GM21390 (cell line): Measurements from ENCODE around the gene ENPP4.
A peak's percentile ranks its signal among the peaks of the same experiment; 100 is the strongest.
"Not testable (repeated sequence)": the region's sequence is repeated elsewhere in the genome, so short reads cannot be mapped to it uniquely, and the experiment has no call there.

Experiments
- ATAC-seq: cut with Tn5 transposase; IDR thresholded peaks from one replicate; pipeline ENCODE4 v1.9.1; 2021; ENCODE audit not compliant: unreplicated experiment

ENPP4 gene, protein sequence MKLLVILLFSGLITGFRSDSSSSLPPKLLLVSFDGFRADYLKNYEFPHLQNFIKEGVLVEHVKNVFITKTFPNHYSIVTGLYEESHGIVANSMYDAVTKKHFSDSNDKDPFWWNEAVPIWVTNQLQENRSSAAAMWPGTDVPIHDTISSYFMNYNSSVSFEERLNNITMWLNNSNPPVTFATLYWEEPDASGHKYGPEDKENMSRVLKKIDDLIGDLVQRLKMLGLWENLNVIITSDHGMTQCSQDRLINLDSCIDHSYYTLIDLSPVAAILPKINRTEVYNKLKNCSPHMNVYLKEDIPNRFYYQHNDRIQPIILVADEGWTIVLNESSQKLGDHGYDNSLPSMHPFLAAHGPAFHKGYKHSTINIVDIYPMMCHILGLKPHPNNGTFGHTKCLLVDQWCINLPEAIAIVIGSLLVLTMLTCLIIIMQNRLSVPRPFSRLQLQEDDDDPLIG

DNA sequence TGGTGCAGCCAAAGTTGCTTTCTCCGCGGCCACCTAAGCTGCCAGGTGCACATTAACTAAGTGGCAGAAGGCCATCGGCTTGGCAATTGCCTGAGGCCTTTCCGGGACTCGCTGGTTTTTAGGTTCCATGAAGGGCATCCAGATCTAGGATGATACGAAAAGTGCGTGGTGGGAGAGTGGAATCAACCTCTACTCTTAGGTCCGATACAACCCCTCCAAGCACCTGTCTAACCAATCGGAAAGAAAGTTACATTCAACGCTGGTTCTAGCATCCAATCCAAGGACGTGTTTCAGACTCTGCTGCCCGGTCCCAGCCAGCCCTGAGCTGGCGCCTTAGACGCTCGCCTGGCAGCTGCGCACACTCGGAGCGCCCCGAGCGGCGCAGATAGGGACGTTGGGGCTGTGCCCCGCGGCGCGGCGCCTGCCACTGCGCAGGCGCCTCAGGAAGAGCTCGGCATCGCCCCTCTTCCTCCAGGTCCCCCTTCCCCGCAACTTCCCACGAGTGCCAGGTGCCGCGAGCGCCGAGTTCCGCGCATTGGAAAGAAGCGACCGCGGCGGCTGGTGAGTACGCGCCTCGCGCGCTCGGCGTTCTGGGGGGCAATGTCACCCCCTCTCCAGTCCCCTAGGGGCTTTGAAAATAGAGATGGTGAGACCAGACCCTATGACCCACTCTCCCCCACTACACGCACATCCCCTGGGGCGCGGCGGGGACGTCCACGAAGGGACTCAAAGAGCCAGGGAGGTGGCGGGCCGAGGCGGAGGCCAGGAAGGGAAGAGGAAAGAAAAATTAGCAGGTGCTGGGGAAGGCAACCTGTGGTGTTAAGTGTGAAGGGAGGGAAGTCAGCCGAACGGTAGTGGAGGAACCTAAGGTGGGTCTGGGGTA, at the start of gene ENPP4:
Gene ENPP4, plus strand, starts transcription at position 361 of the 883 bp plus-strand sequence. CDS start 9,595 bp downstream, outside the sequence.
- ATAC-seq = peak; percentile 97

DNA sequence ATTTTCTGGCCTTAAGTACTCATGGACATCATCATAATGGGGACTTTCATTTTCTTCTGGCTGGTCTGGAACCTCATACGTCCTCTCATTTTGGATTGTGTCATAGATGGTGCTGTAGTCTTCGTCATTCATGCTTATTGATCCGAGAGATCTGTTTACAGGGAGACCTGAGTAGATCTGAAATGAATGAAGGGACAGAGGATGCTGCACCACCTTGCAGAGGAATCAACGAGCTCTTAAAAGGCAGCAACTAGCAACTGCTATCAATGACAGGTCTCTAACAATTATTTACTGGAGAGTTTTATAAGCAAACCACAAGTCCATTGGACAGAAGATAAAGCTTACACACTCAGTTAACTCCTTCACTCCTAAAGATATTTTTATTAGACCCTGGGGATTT, 49.7 kb upstream of the ENPP4 start:
- ATAC-seq = no peak

DNA sequence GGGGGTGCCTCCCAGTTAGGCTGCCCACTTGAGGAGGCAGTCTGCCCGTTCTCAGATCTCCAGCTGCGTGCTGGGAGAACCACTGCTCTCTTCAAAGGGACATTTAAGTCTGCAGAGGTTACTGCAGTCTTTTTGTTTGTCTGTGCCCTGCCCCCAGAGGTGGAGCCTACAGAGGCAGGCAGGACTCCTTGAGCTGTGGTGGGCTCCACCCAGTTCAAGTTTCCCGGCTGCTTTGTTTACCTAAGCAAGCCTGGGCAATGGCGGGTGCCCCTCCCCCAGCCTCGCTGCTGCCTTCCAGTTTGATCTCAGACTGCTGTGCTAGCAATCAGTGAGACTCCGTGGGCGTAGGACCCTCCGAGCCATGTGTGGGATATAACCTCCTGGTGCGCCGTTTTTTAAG, 44.1 kb upstream of the ENPP4 start:
- ATAC-seq = not testable (repeated sequence)

DNA sequence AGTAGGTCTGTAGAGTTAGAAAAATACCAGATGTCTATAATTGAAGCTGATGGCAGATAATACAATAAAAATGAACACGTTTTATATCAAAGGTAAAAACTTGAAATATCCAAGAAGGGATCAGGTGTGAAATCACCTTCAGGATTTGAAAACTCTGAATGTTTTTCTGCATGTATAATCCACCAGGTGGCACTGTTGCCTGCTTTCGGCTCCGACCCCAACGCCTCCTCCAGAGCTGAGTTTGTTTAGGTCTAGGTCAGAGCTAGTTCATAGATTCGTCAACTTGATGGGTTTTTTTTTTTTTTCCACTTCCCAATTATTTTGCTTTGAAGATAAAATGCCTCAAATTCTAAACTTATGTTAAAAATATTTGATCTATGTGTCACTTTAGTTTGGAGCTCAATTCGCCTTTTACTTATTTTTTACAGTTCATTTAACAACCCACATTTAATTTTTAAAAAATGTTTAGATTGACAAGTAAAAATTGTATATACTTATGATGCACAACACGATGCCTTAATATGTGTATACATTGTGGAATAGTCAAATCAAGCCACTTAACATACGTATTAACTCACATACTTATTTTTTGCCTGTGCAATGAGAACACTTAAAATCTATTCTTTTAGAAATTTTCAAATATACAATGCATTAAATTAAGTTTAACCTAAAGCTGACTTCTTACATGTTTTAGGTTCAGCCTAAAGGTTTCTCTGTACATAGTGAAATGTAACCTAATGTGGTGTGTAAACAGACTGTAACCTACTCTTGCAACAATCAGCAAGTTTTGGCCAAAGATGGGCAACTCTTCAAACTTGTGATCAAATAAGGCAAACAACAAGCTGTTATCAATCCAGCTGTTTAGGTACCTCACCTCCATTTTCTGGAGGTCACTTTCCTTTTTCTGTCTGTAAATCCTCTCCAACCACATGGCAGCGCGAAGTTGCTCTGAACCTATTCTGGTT, 39.4 kb upstream of the ENPP4 start:
- ATAC-seq = peak; percentile 72

DNA sequence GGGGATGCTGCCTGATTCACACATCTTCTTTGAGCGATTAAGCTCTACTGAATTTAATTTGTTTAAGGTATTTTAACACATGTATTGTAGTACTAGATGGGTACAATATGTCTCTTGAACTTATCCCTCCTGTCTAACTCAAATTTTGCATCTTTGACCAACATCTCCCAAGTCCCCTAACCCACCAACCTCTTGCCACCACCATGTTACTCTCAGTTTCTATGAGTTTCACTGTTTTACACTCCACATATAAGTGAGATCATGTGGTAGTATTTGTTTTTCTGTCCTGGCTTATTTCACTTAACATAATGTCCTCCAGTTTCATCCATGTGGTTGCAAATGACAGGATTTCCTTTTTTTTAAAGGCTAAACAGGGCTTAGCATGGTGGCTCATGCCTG, 38.7 kb upstream of the ENPP4 start:
- no peak for ATAC-seq

DNA sequence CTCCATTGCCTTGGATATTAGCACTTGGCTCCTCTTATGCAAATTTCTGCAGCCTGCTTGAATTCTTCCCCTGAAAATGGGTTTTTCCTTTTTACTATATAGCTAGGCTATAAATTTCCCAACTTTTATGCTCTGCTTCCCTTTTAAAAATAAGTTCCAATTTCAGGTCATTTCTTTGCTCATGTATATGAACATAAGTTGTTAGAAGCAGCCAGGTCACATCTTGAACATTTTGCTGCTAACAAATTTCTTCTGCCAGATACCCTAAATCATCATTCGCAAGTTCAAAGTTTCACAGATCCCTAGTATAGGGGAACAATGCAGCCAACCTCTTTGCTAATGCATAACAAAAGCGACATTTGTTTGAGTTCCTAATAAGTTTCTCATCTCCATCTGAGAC, 34.5 kb upstream of the ENPP4 start:
- no peak for ATAC-seq

DNA sequence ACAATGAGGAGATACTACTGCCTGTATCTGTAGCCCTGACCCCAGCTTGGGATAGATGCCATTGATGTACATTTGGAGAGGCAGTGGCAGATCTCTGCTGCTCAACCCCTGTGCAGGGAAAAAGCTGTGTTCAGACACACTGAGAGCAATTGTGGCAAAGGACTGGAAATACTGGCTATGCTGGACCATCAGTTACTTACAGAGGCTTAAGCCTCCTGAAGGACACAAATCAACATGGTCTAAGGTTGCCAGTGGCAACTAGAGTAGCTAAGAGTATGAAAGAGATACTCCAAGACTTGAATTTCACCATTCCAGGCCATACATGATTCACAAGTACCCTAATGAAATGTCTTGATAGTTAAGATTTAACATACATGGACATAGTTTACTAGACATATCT, 32.4 kb upstream of the ENPP4 start:
- ATAC-seq = no peak

DNA sequence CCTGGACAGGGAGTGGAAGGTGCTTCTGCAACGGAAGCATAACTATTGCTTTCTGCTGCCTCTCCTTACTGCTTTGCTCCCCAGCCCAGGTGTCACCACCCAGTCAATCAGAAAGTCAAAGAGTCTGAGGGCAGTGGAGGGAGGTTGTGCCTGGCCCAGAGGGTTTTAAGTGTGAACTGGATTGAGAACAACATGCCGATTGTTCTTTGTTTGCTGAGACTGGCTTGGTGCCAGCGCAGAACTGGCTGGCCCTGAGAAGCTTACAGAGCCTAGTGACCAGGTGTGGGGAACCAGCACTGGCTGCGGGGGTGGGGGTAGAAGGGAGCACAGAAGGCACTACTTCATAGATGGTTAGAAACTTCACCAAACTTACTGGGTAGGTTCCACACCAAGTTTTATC, 31.1 kb upstream of the ENPP4 start:
- ATAC-seq = no peak

DNA sequence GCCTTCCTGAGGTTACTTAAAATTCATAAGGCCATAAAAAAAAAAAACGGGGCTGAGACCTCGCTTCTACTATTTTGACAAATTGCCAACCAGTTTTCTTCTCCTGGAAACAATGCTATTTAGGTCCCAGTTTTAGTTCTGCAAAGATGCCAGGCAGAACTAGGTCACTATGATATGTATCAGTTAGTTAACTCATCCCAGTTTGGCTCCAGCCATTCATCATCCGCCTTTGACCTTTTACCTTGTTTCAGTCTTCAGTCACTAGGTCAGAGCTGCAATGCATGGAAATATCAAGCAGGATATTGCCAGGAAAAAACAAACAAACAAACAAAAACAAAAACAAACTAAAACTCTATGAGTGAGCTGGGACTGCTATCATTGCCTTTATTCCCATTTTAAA, 29.8 kb upstream of the ENPP4 start:
- no peak for ATAC-seq

DNA sequence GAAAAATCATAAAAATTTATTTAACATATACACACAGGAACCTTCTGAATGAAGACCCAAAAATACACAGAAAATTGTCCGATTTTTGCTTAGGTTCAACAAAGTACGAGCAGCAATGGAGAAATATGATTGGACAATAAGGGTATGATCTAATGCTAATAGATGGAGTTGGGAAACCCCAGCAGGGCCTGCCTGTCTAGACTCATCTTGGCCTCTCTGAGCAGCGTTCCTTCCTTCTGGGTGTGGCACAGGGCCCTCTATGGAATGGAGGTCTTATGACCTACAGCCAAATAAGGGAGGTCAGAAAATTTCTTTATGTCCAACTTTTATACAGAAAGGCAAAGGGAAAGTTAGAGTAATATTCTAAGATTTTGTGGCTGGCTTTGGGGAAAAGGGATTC, 27.7 kb upstream of the ENPP4 start:
- no peak for ATAC-seq

DNA sequence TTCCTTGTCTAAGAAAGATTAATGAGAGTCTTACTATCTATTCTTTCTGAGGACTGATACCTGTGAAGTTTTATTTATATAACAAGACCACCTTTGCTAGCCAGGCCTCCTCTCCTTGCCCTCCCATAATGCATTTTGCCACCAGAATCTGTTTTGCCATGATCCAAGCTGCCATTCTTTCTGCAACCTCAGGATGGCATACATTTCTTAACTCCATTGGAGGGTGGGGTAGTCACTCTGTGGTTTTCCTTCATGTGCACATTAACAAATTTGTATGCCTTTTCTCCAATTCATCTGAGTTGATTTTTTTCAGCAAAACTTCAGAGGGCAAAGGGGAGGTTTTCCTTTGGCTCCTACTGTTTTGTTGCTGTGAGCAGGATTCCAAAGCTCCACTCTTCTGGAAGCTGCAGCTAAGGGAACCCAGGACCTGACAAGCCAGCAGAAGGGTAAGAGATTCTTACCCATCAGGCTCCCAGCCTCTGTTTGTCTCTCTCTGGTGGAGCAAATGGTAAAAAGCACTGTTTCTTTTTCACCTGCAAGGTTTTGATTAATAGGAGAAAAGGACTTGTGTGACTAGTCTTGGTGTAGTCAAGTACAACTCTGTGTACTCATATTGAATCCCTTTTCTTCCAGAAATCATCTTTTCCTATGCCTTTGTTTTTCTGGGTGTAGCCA, 26.2 kb upstream of the ENPP4 start:
- peak; percentile 26 for ATAC-seq

DNA sequence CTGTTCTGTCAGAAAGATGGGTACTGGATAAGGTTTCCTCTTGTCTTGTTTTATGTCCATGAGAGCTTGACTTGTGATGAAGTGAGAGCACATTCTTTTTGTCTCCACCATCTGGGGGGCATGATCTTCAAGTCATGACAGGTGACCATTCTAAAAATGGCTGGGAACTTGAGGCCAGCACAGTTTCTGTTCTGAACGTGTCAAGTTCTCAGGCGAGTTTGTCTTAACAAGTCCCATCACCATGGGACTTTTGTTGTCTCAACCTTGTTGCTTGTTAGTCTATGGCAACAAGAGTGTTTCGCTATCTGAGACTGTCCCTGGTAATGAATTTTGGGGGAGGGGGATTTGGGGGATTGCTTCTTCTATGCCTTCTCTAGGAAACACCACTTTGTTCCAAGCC, 25.6 kb upstream of the ENPP4 start:
- ATAC-seq = peak; percentile 74

DNA sequence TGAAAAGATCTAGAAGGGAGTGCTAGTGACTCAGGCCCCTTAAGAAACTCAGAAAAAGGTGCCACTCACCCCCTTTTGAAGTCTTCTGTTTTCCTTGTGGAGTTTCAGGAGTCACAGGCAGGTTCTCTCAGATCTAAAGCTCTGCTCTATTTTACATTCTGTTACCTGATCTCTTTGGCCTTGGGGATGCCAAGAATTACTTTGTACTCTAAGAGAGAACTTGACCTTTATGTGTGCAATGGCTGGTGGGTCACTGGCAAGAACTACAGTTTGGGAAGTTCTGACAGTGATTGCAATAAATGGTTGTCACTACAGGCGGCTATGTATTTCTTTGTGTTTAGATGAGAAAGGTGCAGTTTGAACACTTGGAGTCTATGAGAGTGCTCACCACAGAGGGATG, 24.2 kb upstream of the ENPP4 start:
- no peak for ATAC-seq

DNA sequence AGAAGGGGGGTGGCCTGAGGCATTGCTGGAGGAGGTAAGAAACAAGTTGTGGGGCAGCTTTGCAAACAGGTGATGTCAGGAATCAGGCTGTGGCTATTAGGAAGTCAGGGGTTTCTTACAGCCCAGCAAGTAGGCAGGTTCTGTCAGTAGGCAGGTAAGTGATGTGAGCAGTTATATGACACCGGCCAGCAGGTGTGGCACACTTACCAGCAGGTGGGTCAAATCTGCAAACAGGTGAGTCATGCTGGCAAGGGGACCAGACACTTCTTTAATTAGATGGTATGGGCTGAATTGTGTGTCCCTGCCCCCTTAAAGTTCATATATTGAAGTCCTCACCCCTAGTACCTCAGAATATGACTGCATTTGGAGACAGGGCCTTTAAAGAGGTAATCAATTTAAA, 16.4 kb upstream of the ENPP4 start:
- no peak for ATAC-seq

DNA sequence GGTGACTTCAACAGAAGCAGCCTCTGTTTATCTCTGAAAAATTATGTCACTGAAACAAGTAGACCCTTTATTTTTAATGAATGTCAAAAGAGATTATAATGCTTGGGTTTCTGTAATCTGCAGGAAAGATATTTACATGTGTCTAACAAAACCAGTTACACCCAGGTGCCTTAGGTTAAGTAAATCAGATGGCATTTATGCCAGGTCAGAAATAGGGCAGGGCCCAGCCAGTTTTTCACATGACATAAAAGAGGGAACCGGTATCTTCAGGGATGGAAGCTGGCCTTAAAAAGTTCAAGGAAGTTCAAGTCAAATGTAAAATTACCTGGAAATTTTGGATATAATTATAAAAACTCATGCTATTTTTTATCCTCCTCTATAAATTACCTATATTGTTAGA, 14.2 kb upstream of the ENPP4 start:
- ATAC-seq = no peak

DNA sequence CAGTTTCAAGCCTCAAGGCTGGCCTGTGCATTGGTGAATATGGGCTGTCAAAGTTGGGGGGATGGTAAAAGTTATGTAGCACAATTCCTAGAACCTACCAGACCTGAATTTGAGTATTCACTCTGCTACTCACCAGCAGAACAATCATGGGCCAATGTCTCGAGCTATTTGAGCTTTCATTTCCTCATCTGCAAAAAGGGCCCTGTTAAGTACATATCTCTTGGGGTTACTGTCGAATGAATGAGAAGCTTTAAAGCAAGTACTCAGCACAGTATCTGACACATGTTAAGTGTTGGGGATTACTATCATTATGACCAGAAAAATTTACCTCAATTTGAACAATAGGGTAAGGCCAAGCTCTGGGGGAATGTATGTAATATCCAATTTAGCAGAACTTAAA, 13.5 kb upstream of the ENPP4 start:
- peak; percentile 67 for ATAC-seq

DNA sequence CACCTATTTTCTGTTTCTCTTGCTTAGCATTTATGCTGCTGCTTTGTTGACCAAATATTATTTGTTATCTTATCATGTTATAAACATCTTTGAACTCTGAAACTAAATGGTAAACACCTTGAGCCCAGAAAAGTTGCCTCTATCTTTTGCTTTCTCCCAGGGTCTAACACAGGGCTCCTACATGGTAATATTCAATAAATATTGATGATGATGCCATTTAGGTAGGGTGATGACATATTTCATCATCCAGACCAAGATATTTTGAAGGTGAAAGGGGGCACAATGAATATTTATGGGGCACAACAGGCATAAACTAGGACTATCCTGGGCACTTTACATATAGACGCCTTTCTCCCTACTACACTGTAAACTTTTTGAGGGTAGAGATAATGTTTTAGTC, 11.6 kb upstream of the ENPP4 start:
- ATAC-seq = no peak

DNA sequence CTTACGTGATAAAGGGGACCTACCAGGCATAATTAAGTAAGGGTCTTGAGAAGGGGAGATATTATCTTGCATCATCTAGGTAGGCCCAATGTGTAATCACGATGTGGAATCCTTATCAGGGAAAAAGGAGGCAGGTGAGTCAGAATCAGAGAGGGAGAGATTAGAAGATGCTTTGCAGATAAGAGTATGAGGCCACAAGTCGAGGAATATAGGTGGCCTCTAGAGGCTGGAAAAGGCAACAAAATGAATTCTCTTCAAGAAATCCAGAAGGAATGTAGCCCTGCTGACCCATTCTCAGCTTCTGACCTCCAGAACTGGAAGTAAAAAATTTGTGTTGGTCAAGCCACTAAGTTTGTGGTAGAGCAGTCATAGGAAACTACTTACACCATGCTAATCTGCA, 11.0 kb upstream of the ENPP4 start:
- no peak for ATAC-seq

DNA sequence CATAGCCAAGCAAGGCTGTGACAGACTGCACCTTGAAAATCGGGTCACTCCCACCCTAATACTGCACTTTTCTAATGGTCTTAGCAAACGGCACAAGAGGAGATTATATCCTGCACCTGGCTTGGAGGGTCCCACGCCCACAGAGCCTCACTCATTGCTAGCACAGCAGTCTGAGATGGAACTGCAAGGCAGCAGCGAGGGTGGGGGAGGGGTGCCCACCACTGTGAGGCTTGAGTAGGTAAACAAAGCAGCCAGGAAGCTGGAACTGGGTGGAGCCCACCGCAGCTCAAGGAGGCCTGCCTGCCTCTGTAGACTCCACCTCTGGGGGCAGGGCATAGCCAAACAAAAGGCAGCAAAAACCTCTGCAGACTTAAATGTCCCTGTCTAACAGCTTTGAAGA, 10.1 kb upstream of the ENPP4 start:
- ATAC-seq = not testable (repeated sequence)

DNA sequence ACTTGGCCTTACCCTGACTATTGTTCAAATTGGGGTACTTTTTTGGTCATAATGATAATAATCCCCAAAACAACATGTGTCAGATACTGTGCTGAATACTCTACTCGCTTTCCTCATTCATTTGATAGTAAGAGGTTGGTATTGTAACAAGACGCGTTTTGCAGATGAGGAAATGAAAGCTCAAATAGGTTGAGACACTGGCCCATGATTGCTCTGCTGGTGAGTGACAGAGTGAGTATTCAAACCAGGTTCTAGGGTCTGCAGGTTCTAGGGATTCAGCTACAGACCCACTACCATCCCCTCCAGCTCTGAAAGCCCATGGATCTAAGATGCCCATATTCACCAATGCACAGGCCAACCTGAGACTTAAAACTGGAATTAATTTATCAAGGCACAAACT, 1.3 kb upstream of the ENPP4 start:
- ATAC-seq = no peak

DNA sequence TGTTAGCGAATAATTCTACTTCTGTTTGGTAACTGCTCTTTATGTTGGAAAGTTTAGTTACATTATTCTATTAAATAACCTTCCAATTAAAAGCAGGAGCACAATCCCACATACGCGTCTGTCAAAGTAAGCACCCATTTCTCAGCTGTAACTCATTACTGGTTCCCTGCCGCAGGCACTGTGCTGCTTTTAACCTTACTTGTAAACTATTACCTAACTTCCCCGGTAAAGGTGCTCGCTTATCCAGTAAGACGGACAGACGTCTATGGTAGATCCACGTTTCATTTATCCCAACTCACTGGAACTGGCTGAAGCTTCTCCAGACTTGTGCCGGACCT, 529 bp upstream of the ENPP4 start:
- ATAC-seq = peak; percentile 10
